Adipocyte (in vitro differentiated cells): ENCODE data around the gene METAP1D.
A peak's percentile ranks its signal among the peaks of the same experiment; 100 is the strongest.
"Not testable (repeated sequence)": the region's sequence is repeated elsewhere in the genome, so short reads cannot be mapped to it uniquely, and the experiment has no call there.

Experiments used
- DNase-seq: peaks from one replicate; pipeline ENCODE4 v3.0.0-alpha.2; 2015; ENCODE audit warnings: low read depth
- H3K27me3 ChIP-seq: replicated peaks from 2 replicates; pipeline ENCODE4 v1.7.0; 2013; ENCODE audit warnings: mild to moderate bottlenecking, low read length, moderate library complexity; ENCODE audit not compliant: control insufficient read depth, insufficient read depth
- H3K36me3 ChIP-seq: 2 replicates; pipeline ENCODE4 v1.7.0; 2013; ENCODE audit warnings: low read length, mild to moderate bottlenecking, moderate library complexity; ENCODE audit not compliant: control insufficient read depth, insufficient read depth, severe bottlenecking
- H3K4me1 ChIP-seq: 2 replicates; pipeline ENCODE4 v1.7.0; 2013; ENCODE audit warnings: mild to moderate bottlenecking, low read length, moderate library complexity; ENCODE audit not compliant: control insufficient read depth, insufficient read depth
- H3K4me3 ChIP-seq: 2 replicates; pipeline ENCODE4 v1.7.0; 2013; ENCODE audit warnings: mild to moderate bottlenecking, low read length, moderate library complexity
- H3K9ac ChIP-seq: 2 replicates; pipeline ENCODE4 v1.7.0; 2013; ENCODE audit warnings: mild to moderate bottlenecking, low read length, moderate library complexity
- H3K9me3 ChIP-seq: 2 replicates; pipeline ENCODE4 v1.7.0; 2013; ENCODE audit warnings: mild to moderate bottlenecking, low read length, moderate library complexity; ENCODE audit not compliant: control insufficient read depth

Gene METAP1D

GRCh38 chr2:171997031-171997430, 2.7 kb upstream of the METAP1D start:
- not testable (repeated sequence) for H3K36me3 ChIP-seq, H3K4me3 ChIP-seq, H3K27me3 ChIP-seq, H3K9ac ChIP-seq, DNase-seq, H3K9me3 ChIP-seq
- H3K4me1 ChIP-seq, result peaks cover 13% of the 10 kb centered on the region

- no peaks in the 10 kb centered on the region for H3K9me3 ChIP-seq
- peak overlapping the region; percentile 89 for H3K9ac ChIP-seq
- no peaks in the 10 kb centered on the region for H3K36me3 ChIP-seq
- H3K4me3 ChIP-seq, result peak overlapping the region; percentile 98
- H3K27me3 ChIP-seq, result peaks cover 5% of the 10 kb centered on the region
- DNase-seq, result no peak
- H3K4me1 ChIP-seq, result peaks cover 13% of the 10 kb centered on the region
These were observed 592 bp upstream of the METAP1D start for GRCh38 chr2:171999161-171999560.

GRCh38 chr2:172000696-172001361, 1.1 kb downstream of the METAP1D start:
- Histone ChIP-seq H3K27me3 (no peaks in the 10 kb centered on the region), H3K9me3 (no peaks in the 10 kb centered on the region), H3K9ac (peak overlapping the region; percentile 89), H3K4me1 (peaks cover 13% of the 10 kb centered on the region), H3K36me3 (no peaks in the 10 kb centered on the region), H3K4me3 (peak overlapping the region; percentile 98)
- DNase-seq, result no peak

- no peaks in the 10 kb centered on the region for H3K36me3 ChIP-seq
- no peak overlapping the region for H3K4me3 ChIP-seq
- no peaks in the 10 kb centered on the region for H3K27me3 ChIP-seq
- no peak overlapping the region for H3K9ac ChIP-seq
- no peaks in the 10 kb centered on the region for H3K4me1 ChIP-seq
- DNase-seq, result peak; percentile 9
- no peaks in the 10 kb centered on the region for H3K9me3 ChIP-seq
These were observed 7.6 kb downstream of the METAP1D start for GRCh38 chr2:172007372-172007771.

GRCh38 chr2:172009823-172010222, 10.1 kb downstream of the METAP1D start:
- H3K9ac ChIP-seq, result no peak overlapping the region
- H3K4me3 ChIP-seq, result no peak overlapping the region
- H3K27me3 ChIP-seq, result no peaks in the 10 kb centered on the region
- H3K36me3 ChIP-seq, result no peaks in the 10 kb centered on the region
- H3K4me1 ChIP-seq, result peaks cover 4% of the 10 kb centered on the region
- H3K9me3 ChIP-seq, result no peaks in the 10 kb centered on the region
- DNase-seq, result no peak

- Histone ChIP-seq H3K9ac (no peak overlapping the region), H3K4me1 (peaks cover 4% of the 10 kb centered on the region), H3K9me3 (no peaks in the 10 kb centered on the region), H3K36me3 (no peaks in the 10 kb centered on the region), H3K4me3 (no peak overlapping the region), H3K27me3 (no peaks in the 10 kb centered on the region)
- DNase-seq, result no peak
These were observed 12.2 kb downstream of the METAP1D start for GRCh38 chr2:172011812-172012575.

- no peak for DNase-seq
- peaks cover 4% of the 10 kb centered on the region for H3K4me1 ChIP-seq
- no peaks in the 10 kb centered on the region for H3K9me3 ChIP-seq
- no peak overlapping the region for H3K9ac ChIP-seq
- H3K4me3 ChIP-seq, result no peak overlapping the region
- H3K36me3 ChIP-seq, result no peaks in the 10 kb centered on the region
- no peaks in the 10 kb centered on the region for H3K27me3 ChIP-seq
These were observed 13.1 kb downstream of the METAP1D start for GRCh38 chr2:172012677-172013391.

- H3K9ac ChIP-seq, result no peak overlapping the region
- no peaks in the 10 kb centered on the region for H3K27me3 ChIP-seq
- no peaks in the 10 kb centered on the region for H3K9me3 ChIP-seq
- no peak overlapping the region for H3K4me3 ChIP-seq
- no peak for DNase-seq
- no peaks in the 10 kb centered on the region for H3K36me3 ChIP-seq
- peaks cover 4% of the 10 kb centered on the region for H3K4me1 ChIP-seq
These were observed 13.6 kb downstream of the METAP1D start for GRCh38 chr2:172013396-172013795.

- Histone ChIP-seq H3K4me3 (no peak overlapping the region), H3K36me3 (no peaks in the 10 kb centered on the region), H3K4me1 (peaks cover 13% of the 10 kb centered on the region), H3K27me3 (no peaks in the 10 kb centered on the region), H3K9ac (no peak overlapping the region), H3K9me3 (no peaks in the 10 kb centered on the region)
- DNase-seq, result peak; percentile 29
These were observed 21.6 kb downstream of the METAP1D start for GRCh38 chr2:172021074-172021931.

- H3K36me3 ChIP-seq, result peaks cover under 1% of the 10 kb centered on the region
- H3K9me3 ChIP-seq, result no peaks in the 10 kb centered on the region
- peak overlapping the region; percentile 58 for H3K4me3 ChIP-seq
- H3K9ac ChIP-seq, result peak overlapping the region; percentile 14
- H3K4me1 ChIP-seq, result peaks cover 13% of the 10 kb centered on the region
- DNase-seq, result peak; percentile 67
- H3K27me3 ChIP-seq, result no peaks in the 10 kb centered on the region
These were observed 22.2 kb downstream of the METAP1D start for GRCh38 chr2:172021955-172022354.
